Stimulated activated naive CD4-positive, alpha-beta T cell (primary cell): Measurements from ENCODE around the gene RASGRP2.
A peak's percentile ranks its signal among the peaks of the same experiment; 100 is the strongest.

Experiments
- DNase-seq, 6 experiments: peaks; one replicate each; lab custom pipeline; 2025; lab: John Stamatoyannopoulos, UW

The RASGRP2 gene

DNA sequence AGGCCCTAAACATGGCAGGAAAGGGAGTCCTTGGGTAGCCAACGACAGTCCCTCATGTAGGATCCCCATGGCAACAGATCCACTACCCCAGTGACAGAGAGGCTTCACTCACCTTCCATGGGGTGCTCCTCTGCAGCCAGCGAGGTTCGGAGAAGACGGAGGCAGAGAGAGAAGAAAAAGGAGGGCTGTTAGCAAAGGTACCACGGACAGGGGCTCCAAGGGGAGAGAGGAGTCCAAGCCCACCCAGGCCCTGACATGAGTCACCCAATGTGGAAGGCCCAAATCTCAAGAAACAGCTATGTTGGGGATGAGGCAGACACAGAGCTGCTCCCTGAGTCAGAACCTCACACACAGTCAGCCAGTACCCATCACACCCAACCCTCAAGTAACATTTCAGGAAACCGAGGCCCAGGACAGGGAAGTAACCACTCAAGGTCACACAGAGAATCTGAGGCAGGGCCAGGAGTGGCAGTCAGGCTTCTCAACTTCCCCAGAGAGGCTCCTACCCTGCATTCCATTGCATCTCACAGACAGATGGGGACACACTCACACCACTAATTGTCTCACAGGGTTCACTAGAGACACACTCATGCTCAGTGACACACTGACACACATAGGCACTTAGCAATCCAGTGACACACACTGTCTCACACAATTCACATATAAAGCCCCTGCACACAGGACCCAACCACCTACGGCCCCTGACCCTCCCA, 46.1 kb downstream of the RASGRP2 start:
- DNase-seq: no peak

DNA sequence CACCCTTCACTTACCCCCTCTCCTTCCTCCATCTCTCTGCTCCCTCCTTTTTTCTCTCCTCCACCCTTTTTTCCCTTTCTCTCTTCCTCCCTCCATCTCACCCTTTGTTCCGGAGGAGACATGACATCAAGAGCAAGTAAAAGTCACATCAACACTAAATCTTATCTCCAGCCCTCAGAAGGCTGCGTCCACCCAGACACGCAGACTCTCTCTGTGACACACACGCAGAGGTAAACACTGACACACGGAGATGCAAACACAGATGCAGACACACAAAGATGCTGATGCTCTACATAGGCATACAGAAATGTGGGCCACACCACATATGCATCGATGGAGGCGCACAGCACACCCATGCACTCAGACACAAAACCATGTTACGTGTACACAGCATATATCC, 47.9 kb downstream of the RASGRP2 start:
- no peak for DNase-seq

DNA sequence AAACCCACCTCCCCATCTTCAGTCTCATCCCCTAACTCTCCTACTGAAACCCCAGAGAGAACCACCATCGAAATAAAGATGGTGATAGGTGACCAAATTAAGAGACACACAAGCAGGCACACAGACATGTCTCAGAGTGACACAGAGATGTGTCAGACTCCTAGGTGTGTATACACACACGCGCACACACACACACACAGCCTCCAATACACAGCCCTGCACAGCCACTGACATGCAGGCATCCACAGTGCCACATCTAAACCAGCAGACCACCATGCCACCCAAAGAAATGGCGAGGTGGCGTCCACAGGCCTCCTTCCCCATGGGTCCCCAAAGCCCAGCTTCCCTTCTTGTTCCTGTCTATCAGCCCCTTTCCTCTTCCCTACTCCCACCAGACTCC, 48.4 kb downstream of the RASGRP2 start:
- no peak for DNase-seq

DNA sequence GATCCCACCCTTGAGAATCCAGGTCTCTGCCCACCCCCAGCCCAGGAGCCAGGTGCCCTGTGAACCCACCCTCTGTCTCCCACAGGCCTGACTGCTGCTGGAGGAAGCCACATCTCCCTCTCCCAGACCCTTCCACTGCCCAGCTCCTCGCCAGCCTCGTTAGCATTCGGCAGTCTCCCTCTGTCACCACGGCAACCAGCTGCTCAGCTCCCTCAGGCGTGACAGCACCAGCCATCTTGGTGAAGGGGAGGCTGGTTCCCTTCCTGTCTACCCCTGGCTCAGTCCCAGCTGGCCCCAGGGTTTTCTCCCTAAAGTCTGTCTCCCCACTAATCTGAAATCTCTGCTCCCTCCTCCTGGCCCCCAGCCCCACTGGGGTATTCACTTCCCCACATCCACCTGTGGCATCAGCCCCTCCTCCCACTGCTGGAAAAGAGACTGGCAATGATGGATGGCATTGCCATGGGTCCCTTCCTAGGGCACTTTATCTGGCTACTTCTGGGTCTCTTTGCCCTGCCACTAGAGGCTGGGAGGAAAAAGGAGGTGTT, 49.0 kb downstream of the RASGRP2 start:
- no peak for DNase-seq

DNA sequence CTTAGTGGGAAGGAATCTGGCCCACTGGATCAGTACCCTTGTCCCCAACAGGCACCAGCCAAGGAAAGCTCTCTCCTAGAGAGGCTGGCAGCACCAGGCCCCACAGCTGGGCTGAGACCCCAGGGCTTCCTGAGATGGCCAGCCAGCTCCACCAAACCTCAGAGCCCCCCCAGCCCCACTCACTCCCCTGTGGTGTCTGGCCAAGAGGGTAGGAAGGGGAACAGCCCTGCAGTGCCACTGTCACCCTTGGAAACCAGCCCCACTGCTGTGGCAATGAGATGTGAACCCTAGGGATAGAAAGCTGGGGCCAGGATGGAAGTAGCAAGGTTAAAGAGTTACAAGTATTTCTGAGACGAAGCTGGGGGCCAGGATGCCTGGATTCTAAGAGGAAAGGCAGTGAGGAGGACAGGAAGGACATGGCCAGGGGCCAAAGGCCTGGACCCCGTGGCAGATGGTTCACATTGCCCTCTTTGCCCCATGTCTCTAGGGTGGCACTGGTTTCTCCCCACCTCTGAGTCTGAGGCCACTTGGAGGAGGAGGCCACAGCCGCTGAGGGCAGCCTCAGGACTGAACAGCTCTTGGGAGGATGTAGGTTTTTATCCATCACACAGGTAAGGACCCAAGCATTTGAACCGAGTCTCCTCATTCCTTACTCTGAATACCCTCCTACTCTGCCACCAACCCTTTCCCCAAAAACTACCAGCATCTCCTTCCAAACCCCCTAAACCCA, 49.8 kb downstream of the RASGRP2 start:
- DNase-seq: no peak

DNA sequence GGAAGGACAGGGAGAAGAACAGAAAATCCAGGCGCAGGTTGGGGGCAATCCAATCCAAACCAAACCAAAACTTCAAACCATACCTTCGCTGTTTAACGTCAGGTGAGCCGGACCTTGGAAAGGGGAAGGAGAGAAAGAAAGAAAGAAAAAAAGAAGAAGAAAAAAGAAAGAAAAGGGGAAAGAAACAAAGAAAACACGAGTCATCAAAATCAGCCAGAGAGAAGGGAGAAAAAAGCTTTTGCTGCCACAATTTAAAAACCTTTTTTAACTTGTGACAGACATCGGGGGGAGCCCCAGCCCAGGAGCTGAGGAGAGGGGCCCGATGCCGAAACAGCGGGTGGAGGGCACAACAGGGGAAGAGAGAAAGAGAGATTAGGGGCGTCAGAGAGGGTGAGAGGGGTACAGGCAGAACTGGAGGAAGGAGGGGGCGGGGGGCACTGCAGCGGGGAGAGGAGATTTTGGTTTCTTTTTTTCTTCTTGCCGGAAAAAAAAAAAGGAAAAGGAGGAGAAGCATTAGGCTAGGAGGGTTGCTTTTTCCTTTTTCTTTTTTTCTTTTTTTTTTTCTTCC, 51.1 kb downstream of the RASGRP2 start:
- DNase-seq: no peak

DNA sequence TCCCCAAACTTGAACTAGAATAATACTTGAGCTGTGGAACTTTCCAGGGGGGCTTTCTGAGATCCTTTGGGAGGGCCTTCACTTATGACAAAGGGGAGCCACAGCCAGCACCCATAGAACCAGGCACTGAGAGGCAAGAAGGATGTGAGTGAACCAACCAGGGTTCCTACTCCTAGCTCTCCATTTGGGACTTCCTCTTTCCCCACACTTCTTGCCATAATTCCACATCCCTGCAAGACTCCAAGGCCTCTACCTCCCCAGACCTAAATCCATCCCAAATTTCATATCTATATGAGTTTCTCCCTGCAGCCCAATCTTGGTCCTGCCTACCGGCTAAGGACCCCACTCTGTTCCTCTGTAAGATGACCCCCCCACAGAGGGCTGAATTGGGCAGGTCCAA, 52.4 kb downstream of the RASGRP2 start:
- DNase-seq: no peak

DNA sequence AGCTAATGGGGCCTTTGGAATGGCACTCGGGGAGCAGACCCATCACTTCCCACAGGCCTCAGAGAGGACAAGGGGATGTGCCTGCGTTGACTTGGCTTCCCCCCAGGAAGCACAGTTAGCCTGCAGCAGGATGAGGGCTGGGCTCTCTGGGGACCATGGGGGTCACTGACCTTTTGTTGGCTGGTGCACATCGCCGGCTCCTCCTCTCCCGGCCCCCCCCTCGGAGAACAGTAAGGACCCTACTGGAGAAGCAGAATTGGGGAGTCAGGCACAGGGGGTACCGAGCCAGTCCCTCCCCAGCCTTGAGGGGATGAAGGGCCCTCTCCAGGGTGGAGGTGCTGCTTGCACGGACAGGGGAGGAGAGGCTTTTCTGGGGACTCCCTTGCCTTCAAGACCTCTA, 53.7 kb downstream of the RASGRP2 start:
- DNase-seq: no peak

DNA sequence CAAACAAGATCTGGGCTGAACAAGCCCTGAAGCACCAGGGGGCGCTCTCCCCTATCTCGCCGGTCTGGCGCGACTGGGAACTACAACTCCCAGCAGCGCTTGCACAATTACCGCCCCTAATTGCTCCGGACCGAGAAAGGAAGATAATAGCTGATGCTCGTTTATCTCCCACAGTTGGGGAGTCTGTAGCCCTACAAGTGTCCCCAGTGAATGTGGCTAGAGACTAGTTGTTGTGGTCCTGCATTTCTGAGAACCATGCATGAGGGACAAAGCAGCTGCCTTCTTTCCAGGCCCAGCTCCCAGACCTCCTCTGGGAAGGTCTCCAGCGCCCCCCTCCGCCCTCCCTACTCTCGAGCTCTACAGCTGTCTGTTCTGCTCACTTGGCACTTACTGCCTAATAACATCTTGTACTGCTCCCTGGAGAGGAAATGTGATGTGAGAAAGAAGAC, 55.4 kb downstream of the RASGRP2 start:
- peak; percentile 74 to 88 (median 87) for DNase-seq

DNA sequence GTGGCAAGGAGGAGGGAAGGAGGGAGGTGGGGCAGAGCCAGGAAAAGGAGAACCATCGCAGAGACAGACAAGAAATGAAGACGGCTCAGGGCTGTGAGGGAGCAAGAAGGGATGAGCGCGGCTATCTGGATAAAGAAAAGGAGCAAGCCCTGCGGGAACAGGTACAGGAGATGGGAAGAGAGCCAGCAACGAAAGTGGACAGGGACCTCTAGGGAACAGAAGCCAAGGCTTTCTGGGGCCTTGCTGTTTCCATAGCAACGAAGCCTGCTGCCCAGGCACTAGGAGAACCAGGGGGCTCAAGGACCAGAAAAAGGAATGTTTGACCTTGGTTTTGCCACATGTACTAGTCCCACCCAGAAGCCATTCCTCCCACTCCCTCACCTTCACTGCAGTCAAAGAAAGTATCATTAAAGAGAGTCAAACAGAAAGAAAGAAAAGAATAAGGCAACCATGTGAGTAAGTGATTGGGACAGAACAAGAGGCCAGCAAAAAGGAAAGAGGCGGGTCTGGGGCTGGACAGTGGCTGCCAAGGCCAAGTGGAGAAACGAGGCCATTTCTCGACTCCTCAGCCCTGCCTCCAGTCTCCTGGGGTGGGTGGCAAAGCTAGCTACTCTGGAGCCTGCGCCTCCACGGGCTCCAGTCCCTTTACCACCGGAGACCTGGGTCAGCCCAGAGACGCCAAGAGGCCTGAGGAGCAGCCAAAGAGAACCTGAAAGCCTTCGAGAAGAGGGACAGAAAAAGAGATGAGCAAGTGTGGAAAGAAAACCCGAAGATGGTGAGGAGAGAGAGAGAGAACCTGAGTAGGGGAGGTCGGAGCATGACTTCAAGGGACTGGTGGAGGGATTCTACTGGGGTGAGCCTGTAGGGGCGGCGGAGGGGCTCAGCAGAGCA, 56.1 kb downstream of the RASGRP2 start:
- no peak for DNase-seq

DNA sequence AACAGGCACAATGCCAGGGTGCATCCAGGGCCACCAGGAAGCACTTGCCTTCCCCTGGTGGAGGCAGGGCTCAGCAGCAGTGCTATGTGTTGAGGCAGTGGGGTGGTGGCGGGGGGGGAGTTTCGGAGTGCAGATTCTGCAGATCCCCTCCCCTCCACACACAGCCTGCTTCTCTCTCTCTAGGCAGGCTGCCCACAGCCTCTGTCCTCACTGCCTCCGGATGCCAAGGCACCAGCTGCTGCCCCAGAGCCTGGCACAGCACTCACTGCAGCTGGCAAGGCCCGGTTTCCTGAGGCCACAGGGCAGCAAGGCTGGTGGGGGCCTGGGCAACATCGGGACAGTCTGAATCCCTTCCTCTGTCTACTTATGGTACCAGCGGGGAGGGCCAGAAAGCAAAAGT, 56.7 kb downstream of the RASGRP2 start:
- no peak for DNase-seq

DNA sequence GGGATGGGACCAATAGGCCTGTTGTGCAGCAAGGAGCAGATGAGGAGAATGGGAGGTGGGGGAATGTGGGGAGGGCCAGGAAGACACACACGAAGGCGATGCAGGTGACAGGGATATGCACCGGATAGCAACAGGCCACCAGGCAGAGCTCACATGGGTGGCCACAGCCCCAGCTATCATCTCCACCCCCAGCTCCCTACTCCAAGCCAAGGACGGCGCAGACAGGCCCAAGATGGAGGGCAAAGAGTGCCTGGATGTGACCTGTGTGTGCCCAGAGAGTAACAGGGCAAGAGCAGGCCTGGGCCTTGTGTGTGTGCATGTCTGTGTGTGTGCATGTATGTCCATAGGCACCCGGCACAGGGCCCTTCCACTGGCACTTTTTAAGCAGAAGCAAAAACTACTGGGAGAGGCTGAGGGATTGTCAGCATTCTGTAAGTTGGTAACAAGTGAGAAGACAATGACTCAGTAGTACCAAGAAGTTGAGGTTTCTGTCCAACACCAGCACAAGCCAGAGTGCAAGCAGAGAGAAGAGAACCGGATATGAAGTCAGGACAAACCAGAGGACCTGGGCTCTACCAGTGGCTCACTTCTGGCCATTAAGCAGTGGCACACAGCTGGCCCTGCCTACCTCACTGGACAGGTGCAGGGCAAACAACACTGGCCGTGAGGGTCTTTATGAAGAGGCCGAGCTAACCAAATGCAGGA, 57.3 kb downstream of the RASGRP2 start:
- no peak for DNase-seq

DNA sequence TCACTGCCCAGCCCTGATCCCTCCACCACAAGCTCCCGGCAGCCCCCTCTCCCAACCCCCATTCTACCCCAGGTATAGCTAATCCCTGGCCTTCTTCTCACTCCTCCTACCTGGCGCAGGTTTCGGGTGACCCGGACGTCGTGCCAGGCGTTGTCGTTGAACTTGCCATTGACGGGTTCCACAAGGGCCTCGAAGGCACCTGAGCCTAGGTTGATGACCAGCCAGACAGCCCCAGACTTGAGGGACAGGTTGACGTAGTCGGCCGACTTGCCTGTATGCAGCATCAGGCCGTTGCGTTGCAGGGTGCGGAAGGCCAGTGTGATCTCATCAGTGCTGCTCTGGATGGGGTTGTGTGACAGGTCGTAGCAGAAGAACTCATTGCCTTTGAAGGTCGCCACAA, 58.4 kb downstream of the RASGRP2 start:
- DNase-seq: no peak

DNA sequence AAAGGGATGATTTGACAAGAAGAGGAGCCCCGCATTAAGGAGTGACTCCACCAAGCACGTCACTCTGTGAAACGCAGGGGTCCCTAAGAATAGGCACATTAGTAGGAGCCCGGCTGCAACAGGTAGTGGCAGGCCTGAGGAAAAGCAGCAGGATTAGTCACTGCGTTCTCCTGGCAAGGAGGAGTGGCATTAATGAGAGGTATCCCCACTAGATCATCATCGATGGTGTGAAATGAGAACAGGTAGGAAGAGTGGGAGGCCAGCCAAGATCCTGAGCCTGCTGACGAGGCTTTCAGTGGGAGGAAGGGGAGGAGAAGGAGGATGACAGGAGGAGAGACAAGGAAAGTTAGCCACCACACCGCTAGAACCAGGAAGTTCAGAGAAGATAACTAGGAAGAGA, 59.6 kb downstream of the RASGRP2 start:
- no peak for DNase-seq

DNA sequence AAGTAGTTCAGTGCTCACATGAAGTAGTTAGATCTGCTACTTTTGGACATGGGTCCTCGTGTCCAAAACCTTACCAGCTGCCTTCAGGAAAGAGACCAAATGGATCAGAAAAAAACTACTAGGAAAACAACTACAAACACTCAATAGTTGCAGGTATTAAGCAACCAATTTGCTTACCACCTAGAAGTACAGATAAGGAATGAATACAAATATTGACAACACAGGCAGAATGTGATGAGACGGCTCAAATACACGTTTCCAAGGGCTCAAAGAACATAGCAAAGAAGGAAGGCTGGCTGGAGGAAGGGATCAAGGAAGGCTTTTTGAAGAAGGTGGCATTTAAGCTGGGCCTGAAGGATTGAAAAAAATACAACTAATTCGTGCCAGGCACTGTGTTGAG, 62.8 kb downstream of the RASGRP2 start:
- no peak for DNase-seq

DNA sequence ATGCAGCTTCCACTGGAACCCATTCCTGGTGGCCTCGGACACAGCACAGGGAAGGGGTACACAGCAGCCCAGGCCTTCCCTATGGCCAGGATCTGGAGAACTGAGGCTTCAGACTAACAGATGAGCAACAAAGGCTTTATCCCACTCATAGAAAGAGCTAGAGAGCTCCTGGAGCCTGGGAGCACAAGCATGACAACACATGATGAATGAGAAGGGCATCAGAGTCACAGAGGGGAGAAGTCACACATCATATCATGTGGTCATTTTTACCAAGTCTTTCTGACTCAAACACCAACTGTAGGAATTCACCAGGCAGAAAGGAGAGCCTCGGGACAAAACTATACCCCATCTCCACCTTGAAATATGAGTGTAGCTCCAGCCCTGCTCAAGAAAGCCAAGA, 64.1 kb downstream of the RASGRP2 start:
- no peak for DNase-seq

DNA sequence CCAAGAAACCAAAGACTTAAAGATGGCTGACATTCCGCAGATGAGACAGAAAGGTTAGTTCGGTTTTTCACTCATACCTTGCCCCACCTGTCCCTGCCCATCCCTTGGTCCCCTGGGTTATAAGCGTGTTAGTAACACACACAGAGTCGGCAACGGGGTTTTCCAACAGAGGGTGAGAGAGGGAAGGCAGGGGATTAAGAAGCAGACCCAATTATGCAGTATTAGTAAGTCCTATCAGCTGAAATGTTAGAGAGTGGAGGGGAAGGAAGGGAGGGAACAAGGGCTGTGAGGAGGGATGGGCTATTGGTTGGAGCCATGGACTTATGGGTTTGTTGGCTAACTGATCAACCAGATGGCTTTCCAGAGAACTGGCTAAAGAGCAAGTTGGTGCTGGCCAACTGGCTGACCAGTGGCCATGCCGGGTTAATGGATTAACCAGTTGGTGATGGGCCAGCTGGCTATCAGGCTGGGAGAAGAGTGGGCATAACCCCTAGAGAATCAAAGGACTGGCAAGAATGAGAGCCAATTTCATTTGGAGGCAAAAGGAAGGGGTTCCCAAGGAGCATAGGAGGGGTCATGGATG, 66.4 kb downstream of the RASGRP2 start:
- DNase-seq: no peak
